Stimulated activated CD8-positive, alpha-beta memory T cell treated with anti-CD3 and anti-CD28 coated beads, Interleukin-4, amount 100 ng/mL, for 48 hours (primary cell): ENCODE results near the gene NUTM2E.
"Not testable (repeated sequence)": the region's sequence is repeated elsewhere in the genome, so short reads cannot be mapped to it uniquely, and the experiment has no call there.

Source experiments
- DNase-seq: peaks from one replicate; pipeline ENCODE4 v3.0.0-alpha.2; 2020

Gene NUTM2E

GRCh38 chr10:79826496-79827215 lies at the start of gene NUTM2E:
TSS of gene NUTM2E (plus strand) at chr10:79826739. CDS start at chr10:79841741, 15,002 bp downstream.
- peak; percentile 75 for DNase-seq

GRCh38 chr10:79777997-79778396 lies 48.5 kb upstream of the NUTM2E start:
- not testable (repeated sequence) for DNase-seq

- DNase-seq: peak; percentile 73
Observed at GRCh38 chr10:79779310-79779938, 47.1 kb upstream of the NUTM2E start.

- DNase-seq: not testable (repeated sequence)
Observed at GRCh38 chr10:79779992-79780391, 46.5 kb upstream of the NUTM2E start.

GRCh38 chr10:79781584-79781983 lies 45.0 kb upstream of the NUTM2E start:
- DNase-seq: not testable (repeated sequence)

- DNase-seq: not testable (repeated sequence)
Observed at GRCh38 chr10:79787455-79787952, 39.0 kb upstream of the NUTM2E start.

- not testable (repeated sequence) for DNase-seq
Observed at GRCh38 chr10:79789351-79789750, 37.2 kb upstream of the NUTM2E start.

- not testable (repeated sequence) for DNase-seq
Observed at GRCh38 chr10:79791906-79792517, 34.5 kb upstream of the NUTM2E start.

- not testable (repeated sequence) for DNase-seq
Observed at GRCh38 chr10:79799337-79799736, 27.2 kb upstream of the NUTM2E start.

- not testable (repeated sequence) for DNase-seq
Observed at GRCh38 chr10:79805857-79806256, 20.7 kb upstream of the NUTM2E start.

GRCh38 chr10:79811895-79812294 lies 14.6 kb upstream of the NUTM2E start:
- not testable (repeated sequence) for DNase-seq

GRCh38 chr10:79816290-79816689 lies 10.2 kb upstream of the NUTM2E start:
- not testable (repeated sequence) for DNase-seq

GRCh38 chr10:79823387-79823786 lies 3.2 kb upstream of the NUTM2E start:
- DNase-seq: peak; percentile 39

- DNase-seq: peak; percentile 26
Observed at GRCh38 chr10:79825587-79826011, 940 bp upstream of the NUTM2E start.

- not testable (repeated sequence) for DNase-seq
Observed at GRCh38 chr10:79826131-79826495, 426 bp upstream of the NUTM2E start.

- not testable (repeated sequence) for DNase-seq
Observed at GRCh38 chr10:79833833-79834232, 7.3 kb downstream of the NUTM2E start.

GRCh38 chr10:79835891-79836290 lies 9.4 kb downstream of the NUTM2E start:
- not testable (repeated sequence) for DNase-seq

- DNase-seq: not testable (repeated sequence)
Observed at GRCh38 chr10:79836891-79837290, 10.4 kb downstream of the NUTM2E start.

GRCh38 chr10:79838441-79838840 lies 11.9 kb downstream of the NUTM2E start:
- DNase-seq: not testable (repeated sequence)

- not testable (repeated sequence) for DNase-seq
Observed at GRCh38 chr10:79853191-79853854, 26.8 kb downstream of the NUTM2E start.

GRCh38 chr10:79862269-79862668 lies 35.7 kb downstream of the NUTM2E start:
- not testable (repeated sequence) for DNase-seq

- DNase-seq: not testable (repeated sequence)
Observed at GRCh38 chr10:79862803-79863202, 36.3 kb downstream of the NUTM2E start.
